Ascending aorta (tissue), 2 donors: ENCODE data around the gene CCDC150. TPM values are rescaled to one million over a fixed set of nuclear protein-coding genes. Genes with fewer than 3 reads are reported as not detected.

Experiments used
- DNase-seq, 2 donors: peaks; one replicate each; pipeline ENCODE4 v3.0.0-alpha.2; 2019; ENCODE audit warnings: low spot score in 2 of 2
- H3K27ac ChIP-seq, 2 donors: fragments of 200-600 bp; sonication (generic); one replicate each; pipeline ENCODE4 v1.5.1; 2016 to 2017; ENCODE audit warnings: mild to moderate bottlenecking in 1 of 2
- H3K27me3 ChIP-seq: fragments of 200-600 bp; sonication (generic); one replicate; pipeline ENCODE4 v1.5.1; 2017
- H3K36me3 ChIP-seq, 2 donors: fragments of 200-600 bp; sonication (generic); one replicate each; pipeline ENCODE4 v1.5.1; 2016
- H3K4me1 ChIP-seq, 2 donors: fragments of 200-600 bp; sonication (generic); one replicate each; pipeline ENCODE4 v1.5.1; 2016 to 2017; ENCODE audit warnings: mild to moderate bottlenecking in 1 of 2
- H3K4me3 ChIP-seq, 2 donors: fragments of 200-600 bp; sonication (generic); one replicate each; pipeline ENCODE4 v1.5.1; 2016 to 2017; ENCODE audit warnings: mild to moderate bottlenecking in 1 of 2
- H3K9me3 ChIP-seq, 2 donors: fragments of 200-600 bp; sonication (generic); one replicate each; pipeline ENCODE4 v1.5.1; 2016
- intact Hi-C: fragments of 100-400 bp; cut with DNase I; formaldehyde crosslinking; loops from one replicate; pipeline ENCODE4 v1.15.1; 2023
- total RNA-seq: library from RNA; depleted of rRNA; stranded (reverse); fragments of >200 nt; gene quantifications from one replicate; pipeline ENCODE4 v1.1.0, GENCODE V29; 2016
- TF ChIP-seq, protein P1 (sequence below), 3 experiments: fragments of 200-600 bp in 2 of 3; fragments of 450-650 bp in 1 of 3; sonication (generic) in 2 of 3; IDR thresholded peaks; one replicate each; pipeline ENCODE4 v1.5.1; 2016 to 2019; ENCODE audit warnings: antibody characterized with exemption in 3 of 3, mild to moderate bottlenecking in 1 of 3, moderate library complexity in 1 of 3

Gene CCDC150
- total RNA-seq, 1 donor from 2014 or later = 7.1 TPM

DNA sequence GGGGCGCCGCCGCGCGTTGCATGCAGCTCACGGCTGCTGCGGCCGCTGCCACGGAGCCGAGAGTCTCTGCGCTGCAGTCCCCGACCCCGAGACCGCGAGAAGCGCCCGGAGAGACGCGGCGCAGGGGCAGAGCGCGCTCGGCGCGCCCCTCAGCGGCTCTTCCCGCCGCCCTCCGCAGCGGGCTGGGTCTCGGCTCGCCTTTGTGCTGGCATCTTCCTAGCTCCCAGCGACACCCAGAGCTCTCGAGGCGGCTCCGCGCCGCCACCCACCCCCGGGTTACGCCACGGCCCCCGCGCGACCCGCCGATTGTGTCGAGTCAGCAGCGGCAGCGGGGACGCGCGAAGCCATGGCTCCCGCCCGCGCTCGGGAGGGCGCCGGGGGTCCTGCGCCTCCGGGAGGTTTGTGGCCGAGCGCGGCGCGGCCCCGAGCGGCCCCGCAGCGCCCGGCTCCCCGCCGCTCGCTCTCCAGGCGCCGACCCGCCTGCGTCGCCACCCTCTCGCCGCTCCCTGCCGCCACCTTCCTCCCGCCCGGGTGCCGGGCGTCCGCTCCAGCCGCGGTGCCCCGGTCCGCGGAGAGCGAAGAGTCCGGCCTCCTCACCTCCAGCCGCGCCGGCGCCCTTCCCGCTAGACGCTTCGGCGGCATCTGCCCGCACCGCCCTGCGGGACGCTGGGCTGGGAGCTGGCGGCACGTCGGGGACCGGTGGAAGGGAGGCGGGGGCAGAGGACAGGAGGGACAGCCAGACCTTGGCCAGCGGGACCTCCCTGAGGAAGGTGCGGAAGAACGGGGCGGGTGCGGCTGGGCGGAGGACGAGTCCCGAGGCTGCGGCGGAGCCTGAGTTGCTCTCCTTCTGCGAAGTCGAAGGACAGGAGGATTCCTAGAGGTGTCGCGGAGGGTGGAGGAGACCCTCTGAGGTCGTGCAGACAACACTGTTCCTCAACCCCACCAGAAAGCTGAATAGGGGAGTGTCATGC, 46.3 kb upstream of the CCDC150 start, which contains the start of gene HECW2:
Gene HECW2, minus strand, starts transcription at position 644 of the 971 bp plus-strand sequence.
- Histone ChIP-seq H3K4me1 (no peaks in the 10 kb centered on the region), H3K36me3 (no peaks in the 10 kb centered on the region), H3K4me3 (peak within 1 kb of the TSS; percentile 70 to 71), H3K9me3 (no peaks in the 10 kb centered on the region), H3K27ac (peak within 1 kb of the TSS; percentile 84 to 88), H3K27me3 (no peaks in the 10 kb centered on the region)
- intact Hi-C loops = loop anchor here (2.0 to 10.0 kb wide), 2 partner anchors 46 to 518 kb away; partner anchors contain the start of gene CCDC150
- DNase-seq = no peak
- TF ChIP-seq, protein P1, sequence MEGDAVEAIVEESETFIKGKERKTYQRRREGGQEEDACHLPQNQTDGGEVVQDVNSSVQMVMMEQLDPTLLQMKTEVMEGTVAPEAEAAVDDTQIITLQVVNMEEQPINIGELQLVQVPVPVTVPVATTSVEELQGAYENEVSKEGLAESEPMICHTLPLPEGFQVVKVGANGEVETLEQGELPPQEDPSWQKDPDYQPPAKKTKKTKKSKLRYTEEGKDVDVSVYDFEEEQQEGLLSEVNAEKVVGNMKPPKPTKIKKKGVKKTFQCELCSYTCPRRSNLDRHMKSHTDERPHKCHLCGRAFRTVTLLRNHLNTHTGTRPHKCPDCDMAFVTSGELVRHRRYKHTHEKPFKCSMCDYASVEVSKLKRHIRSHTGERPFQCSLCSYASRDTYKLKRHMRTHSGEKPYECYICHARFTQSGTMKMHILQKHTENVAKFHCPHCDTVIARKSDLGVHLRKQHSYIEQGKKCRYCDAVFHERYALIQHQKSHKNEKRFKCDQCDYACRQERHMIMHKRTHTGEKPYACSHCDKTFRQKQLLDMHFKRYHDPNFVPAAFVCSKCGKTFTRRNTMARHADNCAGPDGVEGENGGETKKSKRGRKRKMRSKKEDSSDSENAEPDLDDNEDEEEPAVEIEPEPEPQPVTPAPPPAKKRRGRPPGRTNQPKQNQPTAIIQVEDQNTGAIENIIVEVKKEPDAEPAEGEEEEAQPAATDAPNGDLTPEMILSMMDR (IDR thresholded peaks at IDR 0.05) = no peak

DNA sequence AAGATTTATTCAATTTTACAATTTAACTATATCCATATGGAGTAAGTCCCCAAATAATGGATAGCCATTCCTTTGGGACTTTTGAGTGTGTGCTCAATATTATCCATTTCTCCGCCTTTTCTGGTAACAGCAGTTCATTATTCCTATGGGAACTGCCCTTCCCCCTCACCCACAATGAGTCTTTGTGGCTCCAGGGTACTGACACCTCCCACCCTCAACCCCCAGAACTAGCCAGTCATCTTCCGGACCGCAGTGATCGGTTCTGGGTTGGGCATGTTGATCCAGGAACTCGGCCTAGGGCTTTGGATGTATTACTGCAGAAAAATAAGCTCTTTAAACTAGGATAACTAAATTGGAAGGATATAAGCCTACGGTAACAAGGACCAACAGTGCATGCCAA, 45.4 kb upstream of the CCDC150 start:
- TF ChIP-seq, protein P1 (IDR thresholded peaks at IDR 0.05) = no peak
- no peak overlapping the region for H3K27ac ChIP-seq

DNA sequence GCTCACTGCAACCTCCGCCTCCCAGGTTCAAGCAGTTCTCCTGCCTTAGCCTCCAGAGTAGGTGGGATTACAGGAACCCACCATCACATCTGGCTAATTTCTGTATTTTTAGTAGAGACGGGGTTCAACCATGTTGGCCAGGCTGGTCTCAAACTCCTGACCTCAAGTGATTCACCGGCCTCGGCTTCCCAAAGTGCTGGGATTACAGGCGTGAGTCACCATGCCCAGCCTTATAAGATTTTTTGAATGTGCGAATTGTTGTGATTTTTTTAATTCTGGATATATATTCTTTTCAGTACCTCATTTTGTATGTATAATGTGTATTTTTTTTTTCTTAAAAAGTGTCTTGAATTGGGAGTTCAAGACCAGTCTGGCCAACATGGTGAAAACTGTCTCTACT, 42.0 kb upstream of the CCDC150 start:
- no peaks in the 10 kb centered on the region for H3K36me3 ChIP-seq
- H3K9me3 ChIP-seq = no peaks in the 10 kb centered on the region
- no peak overlapping the region for H3K27ac ChIP-seq
- peaks cover 5 to 11% of the 10 kb centered on the region in 2 donors for H3K4me1 ChIP-seq
- H3K4me3 ChIP-seq = no peak overlapping the region
- TF ChIP-seq, protein P1 (IDR thresholded peaks at IDR 0.05) = no peak
- DNase-seq = no peak
- no peaks in the 10 kb centered on the region for H3K27me3 ChIP-seq
- intact Hi-C loops = loop anchor here (10.0 kb wide), 1 partner anchor 523 kb away; no protein-coding TSS in a partner anchor

More for the DNA sequence above, 45.4 kb upstream of the CCDC150 start:
- no peaks in the 10 kb centered on the region for H3K36me3 ChIP-seq
- H3K4me3 ChIP-seq = peak overlapping the region in 1 of 2 donors; percentile 71
- no peaks in the 10 kb centered on the region for H3K4me1 ChIP-seq
- no peaks in the 10 kb centered on the region for H3K9me3 ChIP-seq
- H3K27me3 ChIP-seq = no peaks in the 10 kb centered on the region
- intact Hi-C loops = loop anchor here (10.0 kb wide), 1 partner anchor 519 kb away; no protein-coding TSS in a partner anchor
- DNase-seq = no peak

DNA sequence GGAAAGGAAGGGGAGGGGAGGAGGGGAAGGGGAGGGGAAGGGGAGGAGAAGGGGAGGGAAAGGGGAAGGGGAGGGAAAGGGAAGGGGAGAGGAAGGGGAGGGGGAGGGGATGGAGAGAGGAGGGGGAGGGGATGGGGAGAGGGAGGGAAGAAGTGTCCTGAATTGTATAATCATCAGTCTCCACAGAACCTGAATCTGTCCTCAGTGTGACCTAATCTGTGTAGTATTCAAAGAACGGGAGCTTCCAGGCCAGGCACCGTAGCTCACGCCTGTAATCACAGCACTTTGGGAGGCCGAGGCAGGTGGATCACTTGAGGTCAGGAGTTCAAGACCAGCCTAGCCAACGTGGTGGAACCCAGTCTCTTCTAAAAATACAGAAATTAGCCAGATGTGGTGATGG, 41.1 kb upstream of the CCDC150 start:
- intact Hi-C loops = loop anchor here (10.0 kb wide), 1 partner anchor 524 kb away; no protein-coding TSS in a partner anchor
- no peak overlapping the region for H3K27ac ChIP-seq
- no peaks in the 10 kb centered on the region for H3K27me3 ChIP-seq
- TF ChIP-seq, protein P1 (IDR thresholded peaks at IDR 0.05) = no peak
- no peaks in the 10 kb centered on the region for H3K9me3 ChIP-seq
- no peak for DNase-seq
- H3K4me3 ChIP-seq = no peak overlapping the region
- H3K4me1 ChIP-seq = peaks cover 5 to 11% of the 10 kb centered on the region in 2 donors
- H3K36me3 ChIP-seq = no peaks in the 10 kb centered on the region

DNA sequence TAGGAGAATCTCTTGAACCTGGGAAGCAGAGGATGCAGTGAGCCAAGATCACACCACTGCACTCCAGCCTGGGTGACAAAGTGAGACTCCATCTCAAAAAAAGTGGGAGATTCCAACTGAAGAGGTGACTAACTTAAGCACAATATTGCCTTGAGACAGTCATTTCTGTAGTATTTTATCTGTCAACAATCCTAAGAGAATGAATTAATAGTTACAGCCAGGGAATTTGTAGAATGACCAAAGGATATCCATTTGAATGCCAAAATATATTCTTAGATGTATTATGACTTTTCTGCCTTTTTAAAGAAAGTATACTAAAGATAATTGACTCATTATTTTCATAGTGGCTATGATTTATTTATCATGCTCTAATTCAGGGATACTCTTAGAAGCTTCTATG, 40.7 kb upstream of the CCDC150 start:
- Histone ChIP-seq H3K27ac (no peak overlapping the region), H3K4me3 (no peak overlapping the region), H3K36me3 (no peaks in the 10 kb centered on the region), H3K4me1 (peaks cover 5 to 11% of the 10 kb centered on the region in 2 donors), H3K9me3 (no peaks in the 10 kb centered on the region), H3K27me3 (no peaks in the 10 kb centered on the region)
- TF ChIP-seq, protein P1 (IDR thresholded peaks at IDR 0.05) = no peak
- DNase-seq = no peak
- intact Hi-C loops = loop anchor here (10.0 kb wide), 1 partner anchor 524 kb away; no protein-coding TSS in a partner anchor
